Central memory CD8-positive, alpha-beta T cell (primary cell): Measurements from ENCODE around the gene TARS3.

Source experiments
- ATAC-seq: fragments of 150-1000 bp; cut with Tn5 transposase; replicated peaks from 2 replicates; pipeline ENCODE4 v1.10.0; 2022; ENCODE audit warnings: mild to moderate bottlenecking, moderate FRiP score, moderate number of reproducible peaks; ENCODE audit not compliant: poor library complexity, severe bottlenecking; ENCODE audit errors: extremely low read depth
- DNase-seq, 2 donors: peaks; one replicate each; pipeline ENCODE4 v3.0.0; 2021; ENCODE audit warnings: low spot score in 2 of 2
- H3K27ac Mint-ChIP-seq: one replicate; pipeline ENCODE4 v1.8.0; 2022; ENCODE audit warnings: low read depth, mild to moderate bottlenecking, moderate library complexity, mixed read lengths
- H3K27me3 Mint-ChIP-seq: one replicate; pipeline ENCODE4 v1.8.0; 2022; ENCODE audit warnings: mixed read lengths
- H3K36me3 Mint-ChIP-seq: one replicate; pipeline ENCODE4 v1.8.0; 2022; ENCODE audit warnings: mild to moderate bottlenecking, moderate library complexity, mixed read lengths; ENCODE audit not compliant: insufficient read depth
- H3K4me1 Mint-ChIP-seq: one replicate; pipeline ENCODE4 v1.8.0; 2022; ENCODE audit warnings: mixed read lengths
- H3K4me3 Mint-ChIP-seq: one replicate; pipeline ENCODE4 v1.8.0; 2022; ENCODE audit warnings: mild to moderate bottlenecking, moderate library complexity, mixed read lengths
- H3K9me3 Mint-ChIP-seq: one replicate; pipeline ENCODE4 v1.8.0; 2022; ENCODE audit warnings: mixed read lengths

The TARS3 gene

DNA sequence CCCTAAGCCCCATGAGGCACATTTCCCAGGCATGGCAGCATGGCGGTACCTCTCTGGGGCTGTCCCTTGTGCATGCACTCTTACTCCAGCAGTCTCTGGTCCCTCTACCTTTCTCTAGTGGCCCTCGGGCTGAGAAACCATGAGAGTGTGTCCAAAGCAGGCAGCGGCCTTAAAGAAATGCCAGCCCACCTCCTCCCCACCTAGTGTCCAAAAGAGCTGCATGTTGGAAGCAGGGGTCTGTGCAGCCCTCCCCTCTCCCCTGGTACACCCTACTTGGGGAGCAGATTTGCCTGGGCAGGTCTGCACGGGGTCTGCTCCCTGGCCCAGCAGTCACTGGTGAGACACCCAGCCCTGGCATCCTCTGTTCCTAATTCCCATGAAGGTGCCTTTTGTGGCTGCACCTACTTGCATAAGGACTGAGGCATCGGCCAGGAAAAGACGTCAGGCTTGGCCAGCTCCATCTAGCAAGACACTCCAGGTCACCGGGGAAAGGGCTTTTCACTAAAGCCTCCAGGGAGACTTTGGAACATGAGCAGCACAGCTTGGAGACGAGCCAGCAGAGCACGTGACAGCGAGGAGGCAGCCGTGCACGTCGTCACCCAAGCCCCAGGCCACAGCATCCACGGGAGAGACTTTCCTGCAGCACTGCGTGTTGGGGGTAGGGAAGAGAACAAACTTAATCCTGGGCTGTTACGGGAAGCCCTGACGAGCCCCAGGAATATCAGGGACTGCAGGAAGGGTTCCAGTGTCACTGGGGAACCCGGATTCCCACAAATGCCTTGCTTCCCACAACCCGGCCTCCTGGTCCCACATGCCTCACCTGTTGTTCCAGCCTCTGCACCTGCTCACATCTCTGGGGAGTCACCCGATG is 110.9 kb downstream of the TARS3 start:
- H3K9me3 Mint-ChIP-seq: no peaks in the 10 kb centered on the region
- H3K27me3 Mint-ChIP-seq: no peaks in the 10 kb centered on the region
- DNase-seq: no peak
- H3K4me3 Mint-ChIP-seq: no peak overlapping the region
- no peaks in the 10 kb centered on the region for H3K4me1 Mint-ChIP-seq
- no peak overlapping the region for H3K27ac Mint-ChIP-seq
- ATAC-seq: no peak
- no peaks in the 10 kb centered on the region for H3K36me3 Mint-ChIP-seq

- no peaks in the 10 kb centered on the region for H3K4me1 Mint-ChIP-seq
- peaks cover 2% of the 10 kb centered on the region for H3K36me3 Mint-ChIP-seq
- DNase-seq (no peak), ATAC-seq (no peak)
- H3K27ac Mint-ChIP-seq: no peak overlapping the region
- H3K4me3 Mint-ChIP-seq: no peak overlapping the region
- no peaks in the 10 kb centered on the region for H3K9me3 Mint-ChIP-seq
- H3K27me3 Mint-ChIP-seq: no peaks in the 10 kb centered on the region
These were observed 111.6 kb downstream of the TARS3 start for GRCh38 chr15:101612676-101613075.

- H3K27ac Mint-ChIP-seq: no peak overlapping the region
- ATAC-seq (no peak), DNase-seq (no peak)
- no peaks in the 10 kb centered on the region for H3K9me3 Mint-ChIP-seq
- H3K4me1 Mint-ChIP-seq: no peaks in the 10 kb centered on the region
- H3K36me3 Mint-ChIP-seq: peaks cover 2% of the 10 kb centered on the region
- H3K27me3 Mint-ChIP-seq: no peaks in the 10 kb centered on the region
- no peak overlapping the region for H3K4me3 Mint-ChIP-seq
These were observed 112.5 kb downstream of the TARS3 start for GRCh38 chr15:101611580-101612299.

GRCh38 chr15:101611007-101611406 is 113.3 kb downstream of the TARS3 start:
- ATAC-seq (no peak), DNase-seq (no peak)
- H3K9me3 Mint-ChIP-seq: no peaks in the 10 kb centered on the region
- peaks cover 2% of the 10 kb centered on the region for H3K36me3 Mint-ChIP-seq
- H3K27ac Mint-ChIP-seq: no peak overlapping the region
- no peaks in the 10 kb centered on the region for H3K4me1 Mint-ChIP-seq
- H3K4me3 Mint-ChIP-seq: no peak overlapping the region
- H3K27me3 Mint-ChIP-seq: no peaks in the 10 kb centered on the region

GRCh38 chr15:101610611-101611000 is 113.7 kb downstream of the TARS3 start:
- Mint-ChIP-seq H3K27ac (no peak overlapping the region), H3K27me3 (no peaks in the 10 kb centered on the region), H3K36me3 (peaks cover 2% of the 10 kb centered on the region), H3K9me3 (no peaks in the 10 kb centered on the region), H3K4me3 (no peak overlapping the region), H3K4me1 (no peaks in the 10 kb centered on the region)
- DNase-seq (no peak), ATAC-seq (no peak)

GRCh38 chr15:101609742-101610610 is 114.3 kb downstream of the TARS3 start:
- DNase-seq: no peak
- ATAC-seq: no peak
- H3K4me3 Mint-ChIP-seq: no peak overlapping the region
- peaks cover 2% of the 10 kb centered on the region for H3K36me3 Mint-ChIP-seq
- H3K4me1 Mint-ChIP-seq: no peaks in the 10 kb centered on the region
- no peaks in the 10 kb centered on the region for H3K9me3 Mint-ChIP-seq
- H3K27ac Mint-ChIP-seq: no peak overlapping the region
- peaks cover 3% of the 10 kb centered on the region for H3K27me3 Mint-ChIP-seq

GRCh38 chr15:101608201-101608600 is 116.1 kb downstream of the TARS3 start:
- H3K4me1 Mint-ChIP-seq: no peaks in the 10 kb centered on the region
- peaks cover 21% of the 10 kb centered on the region for H3K27me3 Mint-ChIP-seq
- H3K9me3 Mint-ChIP-seq: no peaks in the 10 kb centered on the region
- H3K4me3 Mint-ChIP-seq: no peak overlapping the region
- no peak overlapping the region for H3K27ac Mint-ChIP-seq
- ATAC-seq: no peak
- H3K36me3 Mint-ChIP-seq: peaks cover 2% of the 10 kb centered on the region
- no peak for DNase-seq

GRCh38 chr15:101607108-101607507 is 117.2 kb downstream of the TARS3 start:
- no peak for DNase-seq
- H3K9me3 Mint-ChIP-seq: no peaks in the 10 kb centered on the region

DNA sequence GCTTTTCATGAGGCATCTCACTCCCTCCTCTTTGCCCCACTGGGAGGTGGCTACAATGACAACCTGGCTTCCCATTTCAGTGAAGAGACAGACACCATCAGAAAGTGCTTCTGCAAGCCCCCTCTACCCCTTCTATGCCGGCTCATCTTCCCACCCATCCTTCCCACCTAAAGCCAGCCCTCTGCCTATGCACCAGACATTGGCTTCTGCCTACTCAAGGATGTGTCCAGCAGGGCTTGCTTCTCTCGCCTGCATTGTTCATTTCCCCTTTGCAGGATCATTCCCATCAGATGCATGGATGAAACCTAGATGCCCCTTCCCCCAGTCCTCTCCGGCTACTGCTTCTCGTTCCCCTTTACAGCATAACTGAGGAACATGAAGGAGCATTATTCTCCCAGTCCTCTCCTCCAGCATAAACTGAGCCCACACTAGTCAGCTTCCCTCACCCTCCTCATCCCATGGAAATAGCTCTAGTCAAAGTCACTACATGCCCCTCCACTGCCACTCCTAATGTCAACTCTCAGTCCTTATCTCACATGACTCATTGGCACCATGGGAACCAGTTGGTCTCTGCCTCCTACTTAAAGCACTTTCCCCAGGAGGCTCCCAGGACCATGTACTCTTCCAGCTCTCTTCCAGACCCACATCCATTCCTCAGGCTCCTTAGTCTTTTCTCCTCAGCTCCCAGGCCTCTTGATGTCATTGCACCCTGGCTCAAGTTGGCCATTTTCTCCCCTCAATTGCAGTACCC is 120.0 kb downstream of the TARS3 start:
- Mint-ChIP-seq H3K4me3 (no peak overlapping the region), H3K27me3 (peaks cover 47% of the 10 kb centered on the region), H3K36me3 (peaks cover 2% of the 10 kb centered on the region), H3K9me3 (no peaks in the 10 kb centered on the region), H3K27ac (no peak overlapping the region), H3K4me1 (no peaks in the 10 kb centered on the region)
- ATAC-seq: no peak
- no peak for DNase-seq

More at GRCh38 chr15:101607108-101607507, 117.2 kb downstream of the TARS3 start:
- no peak for ATAC-seq
- Mint-ChIP-seq H3K4me1 (no peaks in the 10 kb centered on the region), H3K27ac (no peak overlapping the region), H3K36me3 (peaks cover 2% of the 10 kb centered on the region), H3K27me3 (peaks cover 29% of the 10 kb centered on the region), H3K4me3 (no peak overlapping the region)
